ENCODE data around the gene CCIN. TPM values are rescaled to one million over a fixed set of nuclear protein-coding genes. Genes with fewer than 3 reads are reported as not detected.

Gene CCIN
- total RNA-seq, 4 donors from 2014 or later, result 0.34 to 0.49 (median 0.38) TPM; not detected in 1

DNA sequence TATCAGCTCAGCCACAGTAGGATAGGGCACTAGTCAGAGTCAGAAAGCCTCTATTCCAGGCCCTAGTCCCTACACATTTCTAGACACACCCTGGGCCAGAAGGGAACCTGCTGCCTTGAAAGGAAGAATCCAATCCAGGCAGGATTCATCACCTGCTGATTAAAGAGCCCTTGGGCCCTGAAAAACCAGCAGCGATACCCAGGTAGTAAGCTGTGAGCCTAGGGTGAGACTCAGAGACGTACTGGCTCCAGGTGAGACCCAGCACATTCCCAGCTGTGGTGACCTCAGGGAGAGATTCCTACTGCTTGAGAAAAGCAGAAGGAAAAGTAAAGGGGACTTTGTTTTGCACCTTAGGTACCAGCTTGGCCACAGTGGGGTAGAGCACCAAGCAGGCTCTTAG is 4.7 kb downstream of the CCIN start:
- TF ChIP-seq, protein P1, sequence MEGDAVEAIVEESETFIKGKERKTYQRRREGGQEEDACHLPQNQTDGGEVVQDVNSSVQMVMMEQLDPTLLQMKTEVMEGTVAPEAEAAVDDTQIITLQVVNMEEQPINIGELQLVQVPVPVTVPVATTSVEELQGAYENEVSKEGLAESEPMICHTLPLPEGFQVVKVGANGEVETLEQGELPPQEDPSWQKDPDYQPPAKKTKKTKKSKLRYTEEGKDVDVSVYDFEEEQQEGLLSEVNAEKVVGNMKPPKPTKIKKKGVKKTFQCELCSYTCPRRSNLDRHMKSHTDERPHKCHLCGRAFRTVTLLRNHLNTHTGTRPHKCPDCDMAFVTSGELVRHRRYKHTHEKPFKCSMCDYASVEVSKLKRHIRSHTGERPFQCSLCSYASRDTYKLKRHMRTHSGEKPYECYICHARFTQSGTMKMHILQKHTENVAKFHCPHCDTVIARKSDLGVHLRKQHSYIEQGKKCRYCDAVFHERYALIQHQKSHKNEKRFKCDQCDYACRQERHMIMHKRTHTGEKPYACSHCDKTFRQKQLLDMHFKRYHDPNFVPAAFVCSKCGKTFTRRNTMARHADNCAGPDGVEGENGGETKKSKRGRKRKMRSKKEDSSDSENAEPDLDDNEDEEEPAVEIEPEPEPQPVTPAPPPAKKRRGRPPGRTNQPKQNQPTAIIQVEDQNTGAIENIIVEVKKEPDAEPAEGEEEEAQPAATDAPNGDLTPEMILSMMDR (IDR thresholded peaks at IDR 0.05; ENCODE audit: low read depth), result no peak

DNA sequence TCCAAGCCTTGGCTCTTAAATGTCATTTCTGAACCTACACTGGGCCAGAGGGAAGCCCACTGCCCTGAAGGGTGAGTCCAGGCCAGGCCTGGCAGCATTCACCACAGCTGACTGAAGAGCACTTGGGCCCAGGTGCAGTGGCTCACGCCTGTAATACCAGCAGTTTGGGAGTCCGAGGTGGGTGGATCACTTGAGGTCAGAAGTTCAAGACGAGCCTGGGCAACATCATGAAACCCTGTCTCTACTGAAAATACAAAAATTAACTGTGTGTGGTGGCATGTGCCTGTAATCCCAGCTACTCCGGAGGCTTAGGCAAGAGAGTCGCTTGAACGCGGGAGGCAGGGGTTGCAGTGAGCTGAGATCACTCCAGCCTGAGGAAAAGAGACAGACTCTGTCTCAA is 5.1 kb downstream of the CCIN start:
- TF ChIP-seq, protein P1 (IDR thresholded peaks at IDR 0.05; ENCODE audit: low read depth), result no peak

DNA sequence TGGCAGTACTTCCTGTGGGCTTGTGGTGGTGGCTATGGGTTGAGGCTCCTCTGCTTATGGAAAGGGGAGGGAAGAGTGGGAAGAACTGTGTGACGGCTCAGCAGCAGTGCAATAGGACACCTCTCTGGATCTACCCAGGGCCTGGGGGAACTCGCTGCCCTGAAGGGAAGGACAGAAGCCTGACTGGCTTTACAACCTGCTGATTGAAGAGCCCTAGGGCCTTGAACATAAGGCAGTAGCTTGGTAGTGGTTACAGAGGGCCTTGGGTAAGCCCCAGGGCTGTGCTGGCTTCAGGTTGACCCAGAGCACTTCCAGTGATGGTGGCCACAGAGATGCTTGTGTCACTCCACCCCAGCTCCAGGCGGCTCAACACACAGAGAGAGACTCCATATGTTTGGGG is 5.5 kb downstream of the CCIN start:
- TF ChIP-seq, protein P1 (IDR thresholded peaks at IDR 0.05; ENCODE audit: low read depth), result no peak

- TF ChIP-seq, protein P1 (IDR thresholded peaks at IDR 0.05; ENCODE audit: low read depth), result no peak
Measured at GRCh38 chr9:36177571-36177970, 8.4 kb downstream of the CCIN start.

DNA sequence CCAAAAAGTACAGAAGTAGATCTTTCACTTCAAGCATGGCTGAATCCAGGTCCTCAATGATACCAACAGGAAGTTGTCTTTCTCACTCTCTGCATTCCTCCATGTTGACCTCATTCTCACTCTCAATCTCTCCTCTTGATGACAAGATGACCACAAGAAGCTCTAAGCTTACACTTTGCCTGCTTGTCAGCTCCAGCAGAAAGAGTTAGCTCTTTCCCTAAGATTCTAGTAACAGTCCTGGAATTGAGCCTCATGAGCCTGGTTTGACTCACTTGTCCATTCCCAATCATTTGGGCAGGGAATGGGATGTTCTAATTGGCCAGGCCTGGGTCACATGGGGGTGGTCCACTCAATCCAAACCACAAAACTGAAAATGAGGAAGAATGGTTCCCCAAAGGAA is 18.2 kb downstream of the CCIN start:
- TF ChIP-seq, protein P1 (IDR thresholded peaks at IDR 0.05; ENCODE audit: low read depth), result no peak

DNA sequence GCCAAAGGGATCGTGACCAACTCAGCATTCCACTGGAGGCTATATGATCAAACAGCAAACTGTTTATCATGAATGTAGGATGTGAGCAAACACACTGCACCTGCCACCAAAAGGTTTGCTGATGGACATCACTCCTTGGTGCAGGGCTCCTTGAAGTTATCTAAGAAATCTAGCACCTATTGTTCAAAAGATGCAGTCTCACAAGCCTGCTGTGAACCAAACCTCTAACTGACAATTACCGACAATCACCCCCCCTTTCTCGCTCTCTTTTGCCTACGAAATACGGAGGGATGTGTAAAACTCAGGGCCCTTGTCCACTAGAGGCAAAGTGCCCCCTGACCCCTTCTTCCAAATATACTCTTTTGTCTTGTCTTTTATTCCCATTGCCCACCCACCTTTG is 19.0 kb downstream of the CCIN start:
- TF ChIP-seq, protein P1 (IDR thresholded peaks at IDR 0.05; ENCODE audit: low read depth), result no peak

GRCh38 chr9:36189976-36190375 is 20.8 kb downstream of the CCIN start:
- TF ChIP-seq, protein P1 (IDR thresholded peaks at IDR 0.05; ENCODE audit: low read depth), result no peak

Measured in subcutaneous adipose tissue (tissue), 4 donors.